Measurements from ENCODE around the gene IKZF2. TPM values are rescaled to one million over a fixed set of nuclear protein-coding genes. Genes with fewer than 3 reads are reported as not detected.

IKZF2 gene
- total and polyA plus RNA-seq, 9 of the 15 experiments (the other 6 are each of a cell fraction or from before 2014, with no cell fraction given) = 0.04 to 0.54 (median 0.22) TPM

DNA sequence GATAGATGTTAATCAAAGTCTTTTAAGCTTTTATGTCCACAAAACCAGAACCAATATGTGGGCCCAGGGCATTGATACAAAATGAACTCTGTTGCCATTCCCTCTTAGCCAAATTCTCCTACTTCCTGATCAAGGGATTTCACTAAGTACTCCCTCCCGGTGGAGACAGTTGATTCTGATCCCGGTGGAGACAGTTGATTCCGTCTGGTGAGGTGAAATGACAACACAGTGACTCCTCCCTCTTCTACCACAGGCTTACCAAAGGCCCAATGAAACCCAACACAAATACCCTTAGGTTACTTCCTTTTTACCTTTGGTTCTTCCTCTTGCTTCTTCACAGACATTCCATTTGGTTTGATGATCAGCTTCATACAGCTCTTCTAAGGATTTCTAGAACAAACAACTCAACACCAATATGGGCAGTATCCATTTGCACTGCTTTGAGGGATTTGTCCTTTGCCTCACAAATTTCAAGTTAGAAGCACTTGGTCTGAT lies 153.8 kb downstream of the IKZF2 start (continued):
- TF ChIP-seq ZNF444 (CRISPR knock-in tag; IDR thresholded peaks at IDR 0.05) (no peak), ZNF133 (CRISPR knock-in tag; IDR thresholded peaks at IDR 0.05) (no peak), ZNF3 (CRISPR knock-in tag; IDR thresholded peaks at IDR 0.05) (no peak)

DNA sequence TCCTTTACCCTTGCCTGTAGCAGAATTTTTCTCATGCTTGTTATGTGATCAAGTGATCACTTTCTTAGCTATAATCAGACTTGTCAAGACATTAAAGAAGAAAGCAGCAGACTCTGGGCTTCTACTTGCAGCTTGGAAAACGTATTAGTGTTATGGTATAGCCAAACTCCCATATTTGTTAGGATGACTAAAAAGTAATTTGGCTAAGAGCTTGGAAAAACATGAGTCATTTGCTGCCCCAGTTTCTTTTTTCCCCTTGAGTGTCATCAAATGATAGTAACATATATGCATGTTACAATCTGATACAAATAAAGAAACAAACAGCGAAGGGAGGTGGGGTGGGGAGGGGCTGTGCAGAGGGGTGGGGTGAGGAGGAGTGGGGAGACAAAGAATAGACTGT lies 155.5 kb downstream of the IKZF2 start:
- no TSS peak for BruUV-seq (replicated peaks)
- POLR2A ChIA-PET = no interaction called here

More for the DNA sequence above, 155.5 kb downstream of the IKZF2 start:
- Histone ChIP-seq H3K4me2 (ENCODE audit: insufficient read depth, low read length) (no peak overlapping the region), H3K9me1 (ENCODE audit: control insufficient read depth, insufficient read depth, low read length) (no peaks in the 10 kb centered on the region), H3K27me3 (ENCODE audit: control insufficient read depth in 2 of 2, insufficient read depth in 2 of 2, low read length in 2 of 2) (no peaks in the 10 kb centered on the region), H3K36me3 (ENCODE audit: control insufficient read depth, insufficient read depth, low read length) (no peaks in the 10 kb centered on the region), H3K9ac (ENCODE audit: insufficient read depth in 1 of 2, low read depth in 2 of 2, low read length in 2 of 2) (no peak overlapping the region), H3K4me3 (no peak overlapping the region), H3K4me1 (replicated peaks in 1 of 2; ENCODE audit: control insufficient read depth in 2 of 2, insufficient read depth in 2 of 2, low read length in 2 of 2) (no peaks in the 10 kb centered on the region), H3K27ac (ENCODE audit: extremely low read depth, low read depth, low read length) (no peak overlapping the region), H3K79me2 (ENCODE audit: control insufficient read depth, insufficient read depth, low read length) (no peaks in the 10 kb centered on the region), H4K20me1 (replicated peaks; ENCODE audit: control insufficient read depth, insufficient read depth, low read length) (no peaks in the 10 kb centered on the region), H2AFZ (ENCODE audit: low read depth, low read length) (no peak overlapping the region), H3K9me3 (replicated peaks; ENCODE audit: control insufficient read depth, insufficient read depth, low read depth, low read length) (no peaks in the 10 kb centered on the region)
- CTCF ChIA-PET (ENCODE audit: low intra/inter-chr PET ratio) = no interaction called here
- in situ Hi-C loops (cut with MboI) (no loop called here), intact Hi-C loops (cut with micrococcal nuclease) (no loop called here)
- TF ChIP-seq HNRNPH1 (optimal IDR thresholded peaks at IDR 0.05; ENCODE audit: low read depth, low read length) (no peak), SRSF9 (IDR thresholded peaks at IDR 0.05; ENCODE audit: borderline replicate concordance, low read depth, low read length) (no peak), HCFC1 (IDR thresholded peaks at IDR 0.05; ENCODE audit: low read depth, low read length) (no peak), NCOA6 (IDR thresholded peaks at IDR 0.05) (no peak), EP400 (IDR thresholded peaks at IDR 0.05) (no peak), MEIS2 (IDR thresholded peaks at IDR 0.05; ENCODE audit: partially characterized antibody) (no peak), NR2F6 (CRISPR knock-in tag; IDR thresholded peaks at IDR 0.05) (no peak), RBBP5 (IDR thresholded peaks at IDR 0.05; ENCODE audit: borderline replicate concordance, insufficient read depth, low read length, poor library complexity, severe bottlenecking) (no peak), NONO (IDR thresholded peaks at IDR 0.05; ENCODE audit: low read depth in 2 of 2, low read length in 1 of 2) (no peak), SOX6 (IDR thresholded peaks at IDR 0.05) (no peak)
- ATAC-seq (no peak), DNase-seq (ENCODE audit: extremely low read depth in 1 of 4, low spot score in 3 of 4) (no peak), FAIRE-seq (no peak)
- WGBS (ENCODE audit: insufficient coverage, low coverage, missing lambda C conversion rate) = 0% methylated on average over 2 of the region's 2 CpGs
